Aorta (tissue), 5 donors: Measurements from ENCODE around the gene TRIM69. TPM values are rescaled to one million over a fixed set of nuclear protein-coding genes. Genes with fewer than 3 reads are reported as not detected.

Source experiments
- ATAC-seq: fragments of 200-7000 bp; cut with Tn5 transposase; one replicate; pipeline ENCODE4 v1.9.1; 2022; ENCODE audit warnings: moderate library complexity; ENCODE audit not compliant: low FRiP score
- DNase-seq, 2 donors: peaks; one replicate each; pipeline ENCODE4 v3.0.0-alpha.2; 2020
- H3K27ac ChIP-seq, 2 donors: one replicate each; pipeline ENCODE4 v1.5.1; 2013; ENCODE audit warnings: low read length in 2 of 2, mild to moderate bottlenecking in 2 of 2, moderate library complexity in 2 of 2, control low read depth in 1 of 2, inconsistent platforms in 1 of 2, low read depth in 1 of 2
- H3K27me3 ChIP-seq, 2 donors: one replicate each; pipeline ENCODE4 v1.6.1; 2013; ENCODE audit warnings: control low read depth in 1 of 2, low read length in 1 of 2, mild to moderate bottlenecking in 1 of 2, moderate library complexity in 1 of 2; ENCODE audit not compliant: insufficient read depth in 2 of 2, control insufficient read depth in 1 of 2
- H3K36me3 ChIP-seq, 2 donors: one replicate each; pipeline ENCODE4 v1.6.1; 2013; ENCODE audit warnings: control low read depth in 1 of 2, low read length in 1 of 2, mild to moderate bottlenecking in 1 of 2; ENCODE audit not compliant: insufficient read depth in 2 of 2, control insufficient read depth in 1 of 2
- H3K4me1 ChIP-seq, 2 donors: one replicate each; pipeline ENCODE4 v1.6.1; 2013; ENCODE audit warnings: low read length in 2 of 2, control low read depth in 1 of 2, mild to moderate bottlenecking in 1 of 2, moderate library complexity in 1 of 2; ENCODE audit not compliant: insufficient read depth in 2 of 2, control insufficient read depth in 1 of 2
- H3K4me3 ChIP-seq, 2 donors: one replicate each; pipeline ENCODE4 v1.5.1; 2013; ENCODE audit warnings: low read length in 2 of 2, control low read depth in 1 of 2, mild to moderate bottlenecking in 1 of 2
- H3K9me3 ChIP-seq: one replicate; pipeline ENCODE4 v1.6.1; 2013; ENCODE audit warnings: mild to moderate bottlenecking, low read length; ENCODE audit not compliant: control insufficient read depth
- WGBS, 2 donors: extraction: QIAGEN DNeasy Blood & Tissue Kit; methylation state at CpG; one replicate each; pipeline ENCODE4 v1.1.7; 2013; 5-methylcytosine and 5-hydroxymethylcytosine counted together
- intact Hi-C, 2 donors: fragments of 100-400 bp; cut with DNase I; formaldehyde crosslinking; loops; one replicate each; pipeline versions ENCODE4 v1.14.2 to v1.15.0; 2022
- polyA plus RNA-seq, 2 donors: library from polyadenylated mRNA; stranded (reverse); fragments of 200-250 nt; gene quantifications; one replicate each; pipeline ENCODE4 v1.2.3, GENCODE V29; 2013
- total RNA-seq, 2 donors: library from RNA; stranded (reverse); fragmentation: NEBNext Ultra II Directional; extraction: Animal tissue kit (Norgen Biotek cat#: 25700); gene quantifications; one replicate each; pipeline ENCODE4 v1.2.1, GENCODE V29; 2021
- donor health status: healthy with polysubstance abuse.
- donor health status: Bipolar disorder and iron deficiency.
- donor health status: DM: no; HTN: no; CAD: no.
- donor health status: DM: no; HTN: no; CAD: no.
- donor health status: DM: yes; HTN: yes; CAD: no.

TRIM69 gene
- total and polyA plus RNA-seq, 4 donors: 15.0 to 28.6 (median 15.8) TPM

DNA sequence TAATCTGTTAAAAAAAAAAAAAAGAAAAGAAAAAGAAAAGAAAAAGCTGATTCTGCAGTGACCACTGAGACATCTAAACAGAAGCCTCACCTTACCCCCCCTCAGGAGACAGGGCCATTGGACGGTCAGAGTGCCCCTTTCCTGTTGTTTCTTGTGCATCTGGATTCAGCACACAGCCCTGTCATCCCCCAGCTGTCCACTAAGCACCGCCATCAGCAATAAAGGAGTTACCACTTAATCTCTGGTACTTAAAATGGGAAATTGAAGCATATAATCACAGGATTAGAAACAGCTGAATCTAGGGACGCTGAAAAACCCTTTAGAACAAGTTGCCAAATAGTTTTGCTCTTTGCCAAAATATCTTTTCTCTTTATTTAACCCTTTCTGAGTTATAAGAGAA, 62.5 kb downstream of the TRIM69 start:
- H3K36me3 ChIP-seq: no peaks in the 10 kb centered on the region
- no peak for ATAC-seq
- no peak overlapping the region for H3K27ac ChIP-seq
- WGBS, 2 donors: 11 to 12% methylated on average over 3 of the region's 3 CpGs
- H3K27me3 ChIP-seq: peaks cover 0 to 2% of the 10 kb centered on the region in 2 donors
- H3K4me1 ChIP-seq: no peaks in the 10 kb centered on the region
- H3K4me3 ChIP-seq: no peak overlapping the region
- intact Hi-C loops: no loop called here
- H3K9me3 ChIP-seq: peaks cover 2% of the 10 kb centered on the region
- DNase-seq: no peak

GRCh38 chr15:44801364-44801763, 65.0 kb downstream of the TRIM69 start:
- DNase-seq (no peak), ATAC-seq (no peak)
- Histone ChIP-seq H3K27me3 (peaks cover 0 to 2% of the 10 kb centered on the region in 2 donors), H3K27ac (no peak overlapping the region), H3K4me1 (no peaks in the 10 kb centered on the region), H3K4me3 (no peak overlapping the region), H3K9me3 (peaks cover 2% of the 10 kb centered on the region), H3K36me3 (no peaks in the 10 kb centered on the region)
- WGBS, 2 donors: 71 to 81% methylated on average over 5 of the region's 5 CpGs
- intact Hi-C loops: no loop called here

- Histone ChIP-seq H3K4me3 (no peak overlapping the region), H3K27ac (no peak overlapping the region), H3K9me3 (peaks cover 2% of the 10 kb centered on the region), H3K27me3 (peaks cover 0 to 2% of the 10 kb centered on the region in 2 donors), H3K36me3 (no peaks in the 10 kb centered on the region), H3K4me1 (no peaks in the 10 kb centered on the region)
- DNase-seq (no peak), ATAC-seq (no peak)
- intact Hi-C loops: no loop called here
These were observed 65.5 kb downstream of the TRIM69 start for GRCh38 chr15:44801797-44802196.

DNA sequence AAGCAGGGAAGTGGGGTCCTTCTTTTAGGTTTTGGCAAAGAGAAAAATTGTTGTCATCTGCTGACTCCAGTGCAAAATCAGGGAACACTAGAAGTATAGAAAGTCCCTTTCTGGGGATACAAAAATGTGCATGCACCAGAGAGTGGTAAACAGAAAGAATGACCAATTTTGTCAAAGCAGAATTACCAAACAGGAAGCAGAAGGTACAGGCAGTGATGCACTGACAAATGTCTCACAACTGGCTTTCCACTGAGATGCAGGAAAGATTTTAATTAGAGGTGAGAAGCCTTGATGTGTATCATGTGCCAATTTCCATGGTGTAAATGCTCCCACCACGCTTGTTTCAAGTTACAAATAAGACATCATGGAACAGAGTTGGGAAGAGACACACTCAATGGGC, 66.0 kb downstream of the TRIM69 start:
- no peak overlapping the region for H3K4me3 ChIP-seq
- no peaks in the 10 kb centered on the region for H3K4me1 ChIP-seq
- DNase-seq (no peak), ATAC-seq (no peak)
- H3K27me3 ChIP-seq: peaks cover 0 to 2% of the 10 kb centered on the region in 2 donors
- no peaks in the 10 kb centered on the region for H3K36me3 ChIP-seq
- intact Hi-C loops: no loop called here
- H3K27ac ChIP-seq: no peak overlapping the region
- peaks cover 2% of the 10 kb centered on the region for H3K9me3 ChIP-seq
- WGBS, 2 donors: 61 to 74% methylated on average over 1 of the region's 1 CpG

DNA sequence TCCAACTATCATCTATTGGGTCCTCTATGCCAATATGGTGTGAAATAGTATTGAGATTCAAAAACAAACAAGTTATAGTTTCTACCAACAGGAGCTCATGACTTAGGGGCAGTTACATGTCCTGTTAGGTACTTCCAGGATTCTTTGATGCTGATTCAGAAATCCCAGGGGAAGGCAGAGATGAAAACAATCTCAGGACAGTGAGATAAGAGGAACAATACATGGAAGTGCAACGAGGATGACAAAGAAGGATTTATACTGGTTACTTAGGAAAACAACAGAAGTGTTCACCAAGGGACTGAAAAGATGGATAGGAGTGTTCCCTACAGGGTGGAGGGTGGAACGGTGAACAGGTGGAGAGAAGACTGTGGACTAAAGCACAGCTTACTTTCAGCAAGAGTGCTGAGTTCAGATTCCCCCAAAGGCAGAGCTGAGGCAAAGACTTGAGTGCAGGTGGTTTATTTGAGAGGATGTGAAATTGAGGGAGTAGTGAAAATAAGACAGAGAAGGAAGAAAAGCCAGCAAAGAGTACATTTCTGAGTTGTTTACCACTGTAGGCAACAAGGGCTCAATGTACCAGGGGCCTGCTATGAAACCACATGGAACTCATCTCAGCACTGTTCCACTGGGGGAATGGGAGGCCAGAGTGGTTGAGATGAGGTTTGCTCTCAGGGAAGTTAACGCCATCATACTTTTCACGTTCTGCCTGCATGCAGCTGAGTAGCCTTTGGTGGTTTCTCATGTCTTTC, 68.1 kb downstream of the TRIM69 start:
- WGBS, 2 donors: 72 to 78% methylated on average over 4 of the region's 4 CpGs
- ATAC-seq (no peak), DNase-seq (no peak)

GRCh38 chr15:44808557-44808956, 72.2 kb downstream of the TRIM69 start:
- no peak for DNase-seq
- ATAC-seq: no peak
- Histone ChIP-seq H3K4me1 (no peaks in the 10 kb centered on the region), H3K9me3 (no peaks in the 10 kb centered on the region), H3K4me3 (no peak overlapping the region), H3K27ac (no peak overlapping the region), H3K27me3 (no peaks in the 10 kb centered on the region), H3K36me3 (no peaks in the 10 kb centered on the region)
- 63 to 66% methylated on average over 4 of the region's 4 CpGs for WGBS, 2 donors
- intact Hi-C loops: no loop called here

More for the DNA sequence above, 68.1 kb downstream of the TRIM69 start:
- Histone ChIP-seq H3K4me1 (no peaks in the 10 kb centered on the region), H3K27ac (no peak overlapping the region), H3K9me3 (peaks cover 2% of the 10 kb centered on the region), H3K36me3 (no peaks in the 10 kb centered on the region), H3K27me3 (peaks cover 0 to 1% of the 10 kb centered on the region in 2 donors), H3K4me3 (no peak overlapping the region)
- intact Hi-C loops: no loop called here

DNA sequence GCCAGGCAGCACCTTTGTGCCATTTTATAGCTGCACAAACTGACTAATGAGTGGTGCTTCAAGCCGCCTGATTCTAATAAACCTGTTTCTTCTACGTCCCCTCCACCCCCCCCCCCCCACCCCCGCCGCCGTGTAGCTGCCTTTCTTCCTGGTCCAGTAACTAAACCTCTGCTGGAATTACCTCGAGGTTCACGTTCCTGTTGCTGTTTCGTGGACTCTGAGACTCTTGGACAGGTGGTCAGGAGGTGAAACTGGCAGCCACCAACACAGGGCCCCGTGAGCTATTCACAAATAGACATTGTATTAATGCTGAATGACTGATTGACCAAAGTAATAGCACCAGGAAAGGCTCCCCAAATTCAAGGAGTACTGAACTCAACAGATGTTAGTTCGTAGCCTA, 73.9 kb downstream of the TRIM69 start:
- no peaks in the 10 kb centered on the region for H3K9me3 ChIP-seq
- H3K4me1 ChIP-seq: no peaks in the 10 kb centered on the region
- no peak overlapping the region for H3K4me3 ChIP-seq
- intact Hi-C loops: no loop called here
- no peaks in the 10 kb centered on the region for H3K36me3 ChIP-seq
- DNase-seq (no peak), ATAC-seq (no peak)
- H3K27me3 ChIP-seq: no peaks in the 10 kb centered on the region
- 78 to 80% methylated on average over 10 of the region's 10 CpGs for WGBS, 2 donors
- no peak overlapping the region for H3K27ac ChIP-seq

GRCh38 chr15:44811337-44811736, 75.0 kb downstream of the TRIM69 start:
- intact Hi-C loops: no loop called here
- ATAC-seq (no peak), DNase-seq (no peak)
- H3K4me1 ChIP-seq: no peaks in the 10 kb centered on the region
- no peaks in the 10 kb centered on the region for H3K27me3 ChIP-seq
- no peaks in the 10 kb centered on the region for H3K9me3 ChIP-seq
- no peak overlapping the region for H3K27ac ChIP-seq
- WGBS, 2 donors: 39% methylated on average over 3 of the region's 3 CpGs
- H3K36me3 ChIP-seq: no peaks in the 10 kb centered on the region
- no peak overlapping the region for H3K4me3 ChIP-seq

- DNase-seq: no peak
- H3K36me3 ChIP-seq: no peaks in the 10 kb centered on the region
- no peaks in the 10 kb centered on the region for H3K4me1 ChIP-seq
- ATAC-seq: no peak
- intact Hi-C loops: no loop called here
- WGBS, 2 donors: 75% methylated on average over 5 of the region's 5 CpGs
- H3K27me3 ChIP-seq: no peaks in the 10 kb centered on the region
- no peak overlapping the region for H3K4me3 ChIP-seq
- H3K9me3 ChIP-seq: no peaks in the 10 kb centered on the region
- no peak overlapping the region for H3K27ac ChIP-seq
These were observed 75.7 kb downstream of the TRIM69 start for GRCh38 chr15:44812029-44812517.
